DND-41 (cell line): ENCODE results near the gene MED25.
A peak's percentile ranks its signal among the peaks of the same experiment; 100 is the strongest.

Source experiments
- ATAC-seq: fragments of 200-7000 bp; cut with Tn5 transposase; 3 replicates; pipeline ENCODE4 v1.9.1; 2021; ENCODE audit warnings: low read depth; ENCODE audit not compliant: insufficient read depth
- DNase-seq: peaks from one replicate; pipeline ENCODE4 v3.0.0-alpha.2; 2020
- H2AFZ ChIP-seq: 2 replicates; pipeline ENCODE4 v1.6.0; 2012; ENCODE audit warnings: low read depth, low read length
- H3K27ac ChIP-seq: 2 replicates; pipeline ENCODE4 v1.5.1; 2012; ENCODE audit warnings: low read length, inconsistent platforms
- H3K27me3 ChIP-seq: fragments of 200-600 bp; sonication (generic); 2 replicates; pipeline ENCODE4 v1.6.0; 2012; ENCODE audit warnings: low read length, mild to moderate bottlenecking, inconsistent platforms; ENCODE audit not compliant: insufficient read depth, poor library complexity
- H3K36me3 ChIP-seq: 2 replicates; pipeline ENCODE4 v1.5.1; 2012; ENCODE audit warnings: low read length, inconsistent platforms; ENCODE audit not compliant: insufficient read depth
- H3K4me1 ChIP-seq: 2 replicates; pipeline ENCODE4 v1.5.1; 2012; ENCODE audit warnings: mild to moderate bottlenecking, low read length; ENCODE audit not compliant: insufficient read depth
- H3K4me2 ChIP-seq: 2 replicates; pipeline ENCODE4 v1.6.0; 2012; ENCODE audit warnings: mild to moderate bottlenecking, moderate library complexity, low read length, inconsistent platforms; ENCODE audit not compliant: insufficient read depth
- H3K4me3 ChIP-seq, 2 experiments: fragments of 200-600 bp in 1 of 2; shearing (Covaris generic) in 1 of 2; 2 replicates each; pipeline ENCODE4 v1.5.1; 2012 to 2016; ENCODE audit warnings: inconsistent platforms in 2 of 2, low read length in 2 of 2, mild to moderate bottlenecking in 2 of 2, low read depth in 1 of 2, moderate library complexity in 1 of 2
- H3K79me2 ChIP-seq: 2 replicates; pipeline ENCODE4 v1.6.0; 2012; ENCODE audit warnings: low read length, inconsistent platforms; ENCODE audit not compliant: insufficient read depth
- H3K9ac ChIP-seq: 2 replicates; pipeline ENCODE4 v1.6.0; 2012; ENCODE audit warnings: low read depth, mild to moderate bottlenecking, inconsistent platforms, low read length, moderate library complexity
- H3K9me3 ChIP-seq: 2 replicates; pipeline ENCODE4 v1.5.1; 2012; ENCODE audit warnings: low read length, moderate library complexity, mild to moderate bottlenecking, inconsistent platforms; ENCODE audit not compliant: insufficient read depth, severe bottlenecking
- H4K20me1 ChIP-seq: 2 replicates; pipeline ENCODE4 v1.6.0; 2012; ENCODE audit warnings: low read length; ENCODE audit not compliant: insufficient read depth
- CTCF ChIP-seq: IDR thresholded peaks from 2 replicates; pipeline ENCODE4 v1.5.1; 2012; ENCODE audit warnings: borderline replicate concordance, low read length, moderate library complexity, mild to moderate bottlenecking; ENCODE audit not compliant: poor library complexity, severe bottlenecking; ENCODE audit errors: extremely low read depth
- EZH2 ChIP-seq: IDR thresholded peaks from 3 replicates; pipeline ENCODE4 v1.6.1; 2012; ENCODE audit warnings: borderline replicate concordance, low read depth, mild to moderate bottlenecking, moderate library complexity, low read length, inconsistent platforms; ENCODE audit not compliant: severe bottlenecking

MED25 gene

GRCh38 chr19:49879243-49879963 lies 61.3 kb downstream of the MED25 start:
- H3K27ac ChIP-seq, result no peak overlapping the region
- no peak overlapping the region for H3K9ac ChIP-seq
- ATAC-seq (no peak), DNase-seq (no peak)
- no peak for TF ChIP-seq EZH2
- TF ChIP-seq CTCF, result no peak
- H3K4me3 ChIP-seq, result no peak overlapping the region
- no peaks in the 10 kb centered on the region for H3K9me3 ChIP-seq
- H4K20me1 ChIP-seq, result no peaks in the 10 kb centered on the region; the same call in 1 of the 2 replicates
- H2AFZ ChIP-seq, result no peak overlapping the region
- no peaks in the 10 kb centered on the region for H3K27me3 ChIP-seq
- H3K4me1 ChIP-seq, result peaks cover 33% of the 10 kb centered on the region
- peaks cover 59% of the 10 kb centered on the region for H3K36me3 ChIP-seq
- peak overlapping the region; percentile 98 for H3K4me2 ChIP-seq
- peaks cover 33% of the 10 kb centered on the region for H3K79me2 ChIP-seq

DNA sequence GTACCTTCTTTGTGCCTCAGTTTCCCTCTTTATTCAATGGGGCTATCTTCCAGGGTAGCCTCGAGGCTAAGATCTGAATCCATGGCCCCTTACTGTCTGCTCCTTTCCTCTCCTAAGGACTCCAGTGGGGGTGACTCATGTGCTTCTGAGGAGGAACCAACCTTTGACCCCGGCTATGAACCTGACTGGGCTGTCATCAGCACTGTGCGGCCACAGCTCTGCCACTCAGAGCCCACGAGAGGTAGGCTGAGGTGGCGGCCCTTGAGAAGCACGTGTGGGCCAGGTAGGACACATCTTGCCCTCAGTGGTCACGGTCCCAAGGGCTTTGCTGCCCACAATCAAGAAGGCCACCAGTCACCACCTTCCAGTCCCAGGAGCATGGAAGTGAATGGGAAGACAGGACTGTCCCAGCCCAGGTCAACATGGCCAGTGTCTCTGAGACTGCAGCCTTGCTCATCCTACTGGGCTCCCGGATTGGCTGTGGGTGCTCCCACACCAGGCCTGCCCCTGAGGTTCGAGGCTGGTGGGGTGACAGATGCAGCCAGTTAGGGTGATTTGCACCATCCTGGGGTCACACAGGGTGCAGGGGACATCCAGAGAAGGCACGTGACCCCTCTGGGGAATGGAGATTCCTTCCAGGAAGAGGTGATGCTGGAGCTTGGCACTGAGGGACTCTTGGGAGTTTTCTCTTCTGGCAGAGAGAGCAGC lies 62.2 kb downstream of the MED25 start:
- peaks cover 24% of the 10 kb centered on the region for H3K4me1 ChIP-seq

DNA sequence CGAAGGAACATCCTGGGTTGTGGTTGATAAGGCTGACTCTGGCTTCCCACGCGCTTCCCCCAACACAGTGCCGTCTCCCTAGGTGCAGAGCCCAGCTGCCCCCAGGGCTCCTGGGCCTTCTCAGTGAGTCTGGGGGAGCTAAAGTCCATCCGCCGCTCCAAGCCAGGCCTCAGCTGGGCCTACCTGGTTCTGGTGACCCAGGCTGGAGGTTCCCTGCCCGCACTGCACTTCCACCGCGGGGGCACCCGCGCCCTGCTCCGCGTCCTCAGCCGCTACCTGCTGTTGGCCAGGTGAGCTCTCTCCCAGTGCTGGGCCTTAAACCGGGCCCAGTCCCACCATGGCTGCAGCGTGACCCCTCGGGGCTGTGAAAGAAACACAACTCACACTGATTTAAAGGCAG lies 63.1 kb downstream of the MED25 start:
- peaks cover 18% of the 10 kb centered on the region for H3K4me1 ChIP-seq

More for the DNA sequence above, 62.2 kb downstream of the MED25 start:
- Histone ChIP-seq H3K9ac (no peak overlapping the region), H3K79me2 (peaks cover 24% of the 10 kb centered on the region), H3K4me2 (no peak overlapping the region), H4K20me1 (no peaks in the 10 kb centered on the region; the same call in 1 of the 2 replicates), H2AFZ (no peak overlapping the region), H3K4me3 (no peak overlapping the region), H3K36me3 (peaks cover 61% of the 10 kb centered on the region), H3K9me3 (no peaks in the 10 kb centered on the region), H3K27ac (no peak overlapping the region), H3K27me3 (no peaks in the 10 kb centered on the region)
- DNase-seq, result no peak
- TF ChIP-seq CTCF (no peak), EZH2 (no peak)
- ATAC-seq, result no peak

More for the DNA sequence above, 63.1 kb downstream of the MED25 start:
- no peaks in the 10 kb centered on the region for H3K9me3 ChIP-seq
- no peaks in the 10 kb centered on the region; the same call in 1 of the 2 replicates for H4K20me1 ChIP-seq
- H2AFZ ChIP-seq, result no peak overlapping the region
- H3K27me3 ChIP-seq, result no peaks in the 10 kb centered on the region
- H3K4me2 ChIP-seq, result no peak overlapping the region
- no peak for DNase-seq
- H3K9ac ChIP-seq, result no peak overlapping the region
- ATAC-seq, result no peak
- H3K79me2 ChIP-seq, result peaks cover 15% of the 10 kb centered on the region
- peaks cover 61% of the 10 kb centered on the region for H3K36me3 ChIP-seq
- no peak overlapping the region for H3K4me3 ChIP-seq
- no peak for TF ChIP-seq EZH2
- no peak for TF ChIP-seq CTCF
- no peak overlapping the region for H3K27ac ChIP-seq
